NCI-H2227 (cell line): Measurements from ENCODE around the gene VPS37B.

Source experiments
- DNase-seq: peaks from one replicate; lab custom pipeline; 2025; ENCODE audit not compliant: unreplicated experiment; lab: John Stamatoyannopoulos, UW

Gene VPS37B

GRCh38 chr12:122855071-122855829 is 40.7 kb downstream of the VPS37B start:
- DNase-seq, result no peak

GRCh38 chr12:122854554-122854953 is 41.4 kb downstream of the VPS37B start:
- no peak for DNase-seq

GRCh38 chr12:122853582-122854245 is 42.2 kb downstream of the VPS37B start:
- DNase-seq, result no peak

GRCh38 chr12:122852336-122853275 is 43.3 kb downstream of the VPS37B start:
- no peak for DNase-seq

- no peak for DNase-seq
These were observed 44.1 kb downstream of the VPS37B start for GRCh38 chr12:122851820-122852219.

GRCh38 chr12:122850695-122851350 is 45.1 kb downstream of the VPS37B start:
- no peak for DNase-seq

- no peak for DNase-seq
These were observed 45.9 kb downstream of the VPS37B start for GRCh38 chr12:122850048-122850445.

- DNase-seq, result no peak
These were observed 46.4 kb downstream of the VPS37B start for GRCh38 chr12:122849352-122850047.

GRCh38 chr12:122848471-122849351 is 47.2 kb downstream of the VPS37B start:
- DNase-seq, result no peak

GRCh38 chr12:122847921-122848421 is 48.0 kb downstream of the VPS37B start:
- DNase-seq, result no peak

- no peak for DNase-seq
These were observed 48.4 kb downstream of the VPS37B start for GRCh38 chr12:122847516-122847836.

- DNase-seq, result no peak
These were observed 49.1 kb downstream of the VPS37B start for GRCh38 chr12:122846622-122847515.

GRCh38 chr12:122845865-122846621 is 49.9 kb downstream of the VPS37B start:
- no peak for DNase-seq

- no peak for DNase-seq
These were observed 50.7 kb downstream of the VPS37B start for GRCh38 chr12:122845041-122845864.

GRCh38 chr12:122844366-122844971 is 51.5 kb downstream of the VPS37B start:
- no peak for DNase-seq

- DNase-seq, result no peak
These were observed 52.5 kb downstream of the VPS37B start for GRCh38 chr12:122843455-122843854.
